Spleen (tissue), 7 donors: ENCODE data around the gene APBA3.

Source experiments
- POLR2AphosphoS5 ChIP-seq, 3 donors: sonication (generic); formaldehyde crosslinking; IDR thresholded peaks; one replicate each; pipeline ENCODE4 v1.5.1; 2017; ENCODE audit warnings: antibody characterized with exemption in 3 of 3
- TF ChIP-seq, protein P1 (sequence below), 11 experiments: fragments of 200-600 bp in 7 of 11; fragments of 450-650 bp in 4 of 11; sonication (generic) in 4 of 11; IDR thresholded peaks in 8 of 11; conservative IDR thresholded peaks in 3 of 11; 1 replicate in 7 of 11; 2 replicates in 4 of 11; pipeline versions ENCODE4 v1.4.0 to v1.8.0; 2016 to 2021; ENCODE audit warnings: antibody characterized with exemption in 11 of 11, inconsistent platforms in 4 of 11, mild to moderate bottlenecking in 1 of 11
- donor health status: DM: no; HTN: no; CAD: no; lungs with moderate emphysema.
- donor health status: DM: no; HTN: no; CAD: no.
- donor health status: DM: no; HTN: no; CAD: no.

DNA sequence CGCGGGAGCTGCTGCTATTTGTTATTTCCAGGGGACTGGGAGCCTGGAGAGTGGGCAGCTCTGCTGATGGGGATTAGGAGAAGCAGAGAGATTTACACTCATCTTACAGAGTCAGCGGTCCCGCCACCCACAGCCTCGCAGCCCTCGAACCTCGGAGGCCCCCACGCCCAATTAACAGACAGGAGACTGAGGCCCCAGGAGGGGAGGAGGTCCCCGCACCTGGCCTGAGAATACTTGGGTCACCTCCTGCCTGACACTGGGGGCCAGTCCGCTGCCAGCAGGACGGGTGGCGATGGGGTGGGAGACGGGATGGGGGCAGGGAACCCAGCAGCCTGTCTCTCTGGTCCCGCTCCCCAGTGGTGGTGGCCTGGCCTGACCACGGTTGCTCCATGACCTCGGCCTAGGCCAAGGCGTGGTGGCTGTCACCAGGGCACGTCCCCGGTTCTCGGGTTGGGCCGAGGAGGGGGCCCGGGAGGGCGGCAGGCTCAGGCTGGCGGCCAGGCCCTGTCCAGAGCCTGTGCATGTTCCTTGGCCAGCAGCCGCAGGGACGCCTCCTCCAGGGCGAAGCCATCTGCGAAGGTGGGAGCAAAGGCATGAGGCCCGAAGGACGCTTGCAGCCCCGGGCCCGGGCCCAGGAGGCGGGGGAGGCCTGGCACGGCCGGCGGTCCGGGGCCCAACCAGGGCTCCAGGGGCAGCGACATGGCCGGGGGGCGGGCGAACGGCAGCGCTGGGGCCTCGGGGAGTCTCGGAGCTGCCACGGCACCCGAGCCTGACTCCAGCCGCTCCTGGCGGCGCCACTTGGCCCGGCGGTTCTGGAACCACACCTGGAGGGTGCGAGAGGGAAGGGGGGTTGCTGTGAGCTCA lies 8.9 kb upstream of the APBA3 start:
- TF ChIP-seq, protein P1, sequence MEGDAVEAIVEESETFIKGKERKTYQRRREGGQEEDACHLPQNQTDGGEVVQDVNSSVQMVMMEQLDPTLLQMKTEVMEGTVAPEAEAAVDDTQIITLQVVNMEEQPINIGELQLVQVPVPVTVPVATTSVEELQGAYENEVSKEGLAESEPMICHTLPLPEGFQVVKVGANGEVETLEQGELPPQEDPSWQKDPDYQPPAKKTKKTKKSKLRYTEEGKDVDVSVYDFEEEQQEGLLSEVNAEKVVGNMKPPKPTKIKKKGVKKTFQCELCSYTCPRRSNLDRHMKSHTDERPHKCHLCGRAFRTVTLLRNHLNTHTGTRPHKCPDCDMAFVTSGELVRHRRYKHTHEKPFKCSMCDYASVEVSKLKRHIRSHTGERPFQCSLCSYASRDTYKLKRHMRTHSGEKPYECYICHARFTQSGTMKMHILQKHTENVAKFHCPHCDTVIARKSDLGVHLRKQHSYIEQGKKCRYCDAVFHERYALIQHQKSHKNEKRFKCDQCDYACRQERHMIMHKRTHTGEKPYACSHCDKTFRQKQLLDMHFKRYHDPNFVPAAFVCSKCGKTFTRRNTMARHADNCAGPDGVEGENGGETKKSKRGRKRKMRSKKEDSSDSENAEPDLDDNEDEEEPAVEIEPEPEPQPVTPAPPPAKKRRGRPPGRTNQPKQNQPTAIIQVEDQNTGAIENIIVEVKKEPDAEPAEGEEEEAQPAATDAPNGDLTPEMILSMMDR (IDR thresholded peaks at IDR 0.05 in 8 of 11, conservative IDR thresholded peaks at IDR 0.05 in 3 of 11): no peak
- TF ChIP-seq POLR2AphosphoS5 (IDR thresholded peaks at IDR 0.05): peak in 1 of 3 donors; percentile 22
